Limb (tissue), 2 donors: Measurements from ENCODE around the gene FRYL.
"Not testable (repeated sequence)": the region's sequence is repeated elsewhere in the genome, so short reads cannot be mapped to it uniquely, and the experiment has no call there.

Experiments
- DNase-seq, 2 donors: peaks; one replicate each; pipeline ENCODE4 v3.0.0-alpha.2; 2016; ENCODE audit errors: extremely low spot score in 2 of 2

The FRYL gene

DNA sequence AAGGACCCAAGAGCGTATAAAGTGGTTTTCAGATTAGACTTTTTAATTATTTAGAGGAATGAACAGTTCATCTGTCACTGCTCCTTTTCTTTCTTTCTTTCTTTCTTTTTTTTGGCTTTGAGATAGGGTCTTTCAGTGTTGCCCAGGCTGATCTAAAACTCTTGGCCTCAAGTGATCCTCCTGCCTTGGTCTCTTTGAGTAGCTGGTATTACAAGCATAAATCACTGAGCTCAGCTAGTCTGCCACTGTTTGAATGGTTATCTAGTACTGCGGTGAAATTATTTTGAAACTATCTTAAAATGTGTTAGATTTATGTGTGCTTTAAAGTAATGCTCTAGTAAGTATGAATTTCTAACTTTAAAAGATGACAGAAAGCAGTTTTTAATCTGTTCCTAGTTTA, 6.5 kb upstream of the FRYL start:
- no peak for DNase-seq

DNA sequence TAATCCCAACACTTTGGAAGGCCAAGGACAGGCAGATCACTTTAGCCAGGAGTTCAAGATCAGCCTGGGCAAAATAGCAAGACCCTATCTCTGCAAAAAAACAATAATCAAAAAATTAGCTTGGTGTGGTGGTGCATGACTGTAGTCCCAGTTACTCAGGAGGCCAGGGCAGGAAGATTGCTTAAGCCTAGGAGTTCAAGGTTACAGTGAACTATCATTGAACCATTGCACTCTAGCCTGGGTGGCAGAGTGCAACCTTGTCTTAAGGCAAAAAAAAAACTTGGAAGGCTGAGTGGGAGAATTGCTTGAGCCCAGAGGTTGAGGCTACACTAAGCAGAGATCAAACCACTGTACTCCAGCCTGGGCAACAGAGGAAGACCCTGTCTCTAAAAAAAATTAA, 5.2 kb upstream of the FRYL start:
- DNase-seq: no peak

DNA sequence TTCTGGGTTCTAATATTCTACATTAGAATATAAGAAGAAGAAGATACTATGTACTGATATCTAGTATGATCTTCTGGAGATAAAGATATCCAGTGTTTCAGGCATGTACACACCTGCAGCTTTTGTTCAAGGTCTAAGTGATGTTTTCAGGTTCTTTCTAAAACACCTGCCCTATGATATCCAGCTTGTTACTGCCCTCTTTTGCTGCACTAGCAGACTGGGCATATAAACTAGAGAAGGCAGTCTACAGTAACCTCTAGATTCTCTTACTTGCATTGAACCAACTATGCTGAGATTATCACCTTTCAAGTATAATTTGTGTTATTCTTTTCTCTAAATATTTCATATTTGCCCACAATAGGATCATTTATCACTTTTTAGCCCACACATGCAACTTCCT, 1.9 kb upstream of the FRYL start:
- DNase-seq: no peak

DNA sequence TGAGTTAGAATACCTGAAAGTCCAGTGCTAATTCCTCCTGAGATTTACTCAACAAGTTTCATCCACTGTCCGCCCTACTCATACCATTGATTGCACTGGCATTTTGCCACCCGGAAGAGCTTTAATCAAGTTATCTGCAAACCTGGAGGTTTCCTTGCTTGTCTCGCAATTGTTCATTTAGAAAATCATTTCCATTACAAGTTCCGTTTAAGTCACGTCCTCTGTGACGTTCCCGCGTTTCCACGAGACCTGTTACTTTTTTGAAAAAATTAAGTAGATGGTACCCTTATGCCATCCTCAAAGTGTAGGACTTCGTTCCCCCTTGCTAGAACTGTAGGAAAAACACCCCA, 761 bp upstream of the FRYL start:
- DNase-seq: no peak

DNA sequence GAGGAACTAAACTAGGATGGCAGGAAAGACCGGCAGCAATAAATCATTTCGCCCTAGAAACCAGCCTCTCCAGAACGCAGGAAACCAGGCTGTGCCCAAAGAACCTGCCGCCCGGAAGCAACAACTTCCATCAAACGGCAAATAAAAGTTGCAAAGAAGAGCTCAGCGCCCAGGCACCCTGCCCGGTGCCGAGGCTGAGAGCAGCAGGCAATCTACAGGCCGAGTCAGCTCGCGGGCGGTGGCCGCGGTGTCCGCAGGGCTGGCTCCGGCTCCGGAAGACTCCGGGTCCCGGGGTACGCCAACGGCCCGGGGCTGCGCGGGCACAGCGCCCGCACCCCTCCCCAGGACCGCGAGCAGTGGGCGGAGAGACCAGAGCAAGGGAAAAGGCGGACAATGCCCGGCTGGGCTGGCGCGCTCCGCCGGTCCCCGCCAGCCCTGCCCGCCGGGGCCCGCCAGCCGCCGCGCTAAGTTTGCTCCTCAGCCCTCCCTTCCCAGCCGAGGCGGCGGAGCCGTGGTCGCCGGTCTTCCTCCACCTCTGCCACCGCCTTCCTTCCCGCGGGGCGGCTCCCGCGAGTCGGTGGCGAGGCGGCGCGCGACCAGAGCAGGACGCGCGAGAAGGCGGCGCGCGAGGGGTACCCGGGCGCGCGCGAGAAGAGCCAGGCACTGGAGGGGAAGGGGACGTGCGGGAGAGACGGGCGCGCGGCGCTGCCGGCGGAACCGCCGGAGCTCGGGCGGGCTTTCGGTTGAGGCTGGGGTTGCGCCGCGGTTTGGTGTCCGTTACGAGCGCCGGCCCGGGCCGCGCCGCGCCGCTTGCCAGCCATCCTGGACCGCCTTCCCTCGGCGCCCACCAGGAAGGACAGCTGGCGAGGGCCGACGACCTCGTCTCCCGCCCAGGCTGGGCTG, 733 bp downstream of the FRYL start:
- peak; percentile 72 to 85 for DNase-seq

DNA sequence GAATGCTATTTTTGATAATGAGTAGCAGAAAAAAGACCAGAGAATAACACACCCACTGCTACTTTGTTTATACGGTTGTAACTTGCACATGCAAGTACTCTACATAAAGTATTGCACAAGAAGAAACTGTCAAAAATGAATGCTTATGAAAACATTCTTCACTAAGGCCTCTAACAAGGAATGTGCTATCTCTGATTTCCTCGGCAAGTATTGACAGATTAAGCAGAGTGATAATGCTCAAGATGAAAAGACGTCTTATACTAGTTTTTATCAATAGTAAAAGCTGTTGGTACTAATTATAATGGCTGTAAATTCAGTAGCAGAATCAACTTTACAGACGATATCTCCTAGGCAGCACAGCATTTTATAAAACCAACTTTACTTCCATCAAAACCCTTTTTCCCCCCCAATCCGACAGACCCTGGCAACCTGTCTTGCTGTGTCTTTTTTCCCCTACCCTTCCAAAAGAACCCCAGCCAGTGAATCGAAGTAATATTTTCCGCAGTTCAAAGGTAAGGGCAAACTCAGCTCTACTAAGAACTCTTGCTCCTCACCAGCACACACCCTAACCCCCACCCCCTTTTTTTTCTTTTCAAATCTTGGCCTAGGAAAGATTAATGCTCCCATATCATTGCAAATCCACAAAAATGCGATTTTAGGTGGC, 1.5 kb downstream of the FRYL start:
- DNase-seq: no peak

DNA sequence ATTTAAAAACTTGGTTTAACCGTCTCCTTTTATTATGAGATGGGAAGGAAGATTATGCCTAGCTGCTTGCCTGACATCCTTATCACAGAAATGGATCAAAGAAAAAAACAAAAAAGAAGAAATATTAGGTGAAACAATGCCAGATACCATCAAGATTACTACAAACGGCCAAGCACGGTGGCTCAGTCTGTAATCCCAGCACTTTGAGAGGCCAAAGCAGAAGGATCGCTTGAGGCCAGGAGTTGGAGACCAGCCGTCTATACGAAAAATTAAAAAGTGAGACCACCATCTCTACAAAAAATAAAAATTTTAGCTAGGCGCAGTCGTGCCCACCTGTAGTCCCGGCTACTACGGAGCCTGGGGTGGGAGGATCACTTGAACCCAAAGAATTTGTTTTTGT, 2.3 kb downstream of the FRYL start:
- no peak for DNase-seq

DNA sequence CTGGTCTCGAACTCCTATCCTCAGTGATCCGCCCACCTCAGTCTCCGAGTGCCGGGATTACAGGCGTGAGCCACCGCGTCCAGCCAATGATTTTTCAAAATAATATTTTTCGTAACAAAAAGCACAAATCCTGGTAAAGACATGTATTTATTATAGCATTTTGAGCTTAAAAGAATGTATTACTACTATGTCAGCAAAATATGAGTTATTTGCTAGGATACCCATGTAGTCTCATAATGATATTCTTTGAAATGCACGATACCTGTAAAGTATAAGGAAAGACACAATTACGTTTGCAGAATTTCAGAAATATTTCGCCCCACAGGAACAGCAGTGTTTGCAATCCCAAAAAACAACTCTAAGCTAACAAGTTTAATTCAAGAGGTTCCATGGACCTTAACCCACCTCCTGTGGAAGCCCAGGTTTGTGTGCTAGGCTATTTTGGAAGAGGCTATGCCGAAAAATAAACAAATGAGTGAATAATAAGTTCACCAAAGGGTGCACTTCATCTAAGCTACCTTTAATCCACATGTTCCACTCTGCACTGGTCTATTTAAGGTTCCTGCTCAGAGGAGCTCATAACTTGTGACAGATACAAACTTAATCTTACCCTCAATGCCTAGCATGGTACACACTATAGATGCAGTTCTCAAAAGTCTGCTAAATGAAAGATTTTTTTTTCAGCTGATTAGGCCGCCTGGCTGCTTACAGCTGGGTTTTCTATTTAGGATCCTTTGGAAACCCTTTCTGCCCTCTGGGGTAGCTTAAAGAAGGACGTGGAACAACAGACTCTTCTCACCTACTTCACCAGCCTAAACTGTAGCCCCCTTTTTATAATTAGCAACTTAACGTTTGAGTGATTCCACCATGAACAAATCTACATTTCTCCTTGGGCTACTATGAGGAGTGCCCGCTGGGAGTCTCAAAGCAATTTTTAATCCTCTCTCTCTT, 5.0 kb downstream of the FRYL start:
- DNase-seq: no peak

DNA sequence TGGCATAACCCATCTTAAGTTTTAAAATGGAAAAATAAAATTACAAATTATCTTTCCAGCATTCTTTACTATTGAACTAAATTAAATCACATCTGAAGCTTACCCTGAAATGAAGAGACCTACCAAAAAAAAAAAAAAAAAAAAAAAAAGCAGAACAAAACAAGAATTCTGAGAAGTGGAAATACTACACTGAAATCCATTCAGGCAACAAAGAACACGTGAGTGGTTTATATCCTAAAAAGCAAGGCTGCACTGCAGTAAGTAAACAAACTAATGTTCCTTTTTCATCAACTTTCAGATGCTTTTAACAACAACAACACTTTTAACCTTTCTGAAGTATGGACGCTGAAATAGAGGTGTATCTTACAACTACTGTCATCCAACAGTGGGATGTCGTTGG, 7.5 kb downstream of the FRYL start:
- DNase-seq: no peak

DNA sequence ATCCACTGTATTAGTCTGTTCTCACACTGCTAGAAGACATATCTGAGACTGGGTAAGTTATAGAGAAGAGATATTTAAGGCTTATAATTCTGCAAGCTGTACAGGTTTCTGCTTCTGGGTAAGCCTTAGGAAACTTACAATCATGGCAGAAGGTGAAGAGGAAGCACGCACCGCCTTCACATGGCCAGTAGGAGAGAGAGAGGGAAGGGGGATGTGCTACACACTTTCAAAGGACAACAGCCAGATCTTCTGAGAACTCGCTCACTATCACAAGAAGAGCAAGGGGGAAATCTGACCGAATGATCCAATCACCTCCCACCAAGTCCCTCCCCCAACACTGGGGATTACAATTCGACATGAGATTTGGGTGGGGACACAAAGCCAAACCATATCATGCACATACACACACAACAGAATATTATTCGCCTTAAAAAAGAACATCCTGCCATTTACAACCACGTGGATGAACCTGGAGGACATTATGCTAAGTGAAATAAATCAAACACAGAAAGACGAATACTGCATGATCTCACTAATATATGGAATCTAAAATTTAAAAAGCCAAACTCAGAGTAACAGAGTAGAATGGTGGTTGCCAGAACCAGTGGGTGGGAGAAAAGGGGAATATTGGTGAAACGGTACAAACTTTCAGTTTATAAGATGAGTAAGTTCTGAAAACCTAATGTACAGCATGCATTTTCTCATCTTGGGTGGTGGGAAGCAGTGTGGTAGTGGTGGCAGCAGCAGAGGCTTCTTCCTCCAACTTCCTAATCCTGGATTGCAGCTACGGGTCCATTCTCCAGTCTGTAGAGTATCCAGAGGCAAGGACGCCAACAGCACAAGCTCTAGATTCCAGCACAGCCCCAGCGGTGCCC, 12.8 kb downstream of the FRYL start:
- no peak for DNase-seq

DNA sequence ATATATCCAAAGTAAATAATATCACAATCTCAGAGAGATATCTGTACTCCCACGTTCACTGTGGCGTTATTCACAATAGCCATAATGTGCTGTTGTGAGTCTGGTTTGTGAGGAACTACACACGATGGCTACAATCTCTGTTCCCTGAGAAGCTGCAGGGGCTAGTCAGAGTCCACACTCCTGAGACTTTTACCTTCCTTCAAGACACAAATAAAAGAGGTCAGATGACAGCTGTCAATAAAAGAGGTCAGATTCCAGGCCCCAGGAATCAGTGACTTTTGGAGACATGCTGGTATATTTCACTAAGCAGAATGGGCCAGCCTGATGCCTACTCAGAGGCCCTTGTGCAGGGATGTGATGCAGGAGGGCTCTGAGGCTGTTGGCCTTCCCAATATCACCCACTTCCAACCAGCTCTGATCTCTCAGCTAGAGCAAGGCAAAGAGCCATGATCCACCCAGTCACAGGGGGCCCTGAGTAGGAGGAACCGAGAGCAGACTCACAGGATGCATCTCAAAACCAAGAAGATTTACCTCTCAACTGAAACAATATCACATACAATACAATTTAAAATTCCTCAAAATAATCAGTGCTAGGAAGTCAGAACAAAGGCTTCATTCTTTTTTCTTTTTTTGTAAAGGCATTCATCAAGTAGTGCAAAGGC, 13.8 kb downstream of the FRYL start:
- no peak for DNase-seq

DNA sequence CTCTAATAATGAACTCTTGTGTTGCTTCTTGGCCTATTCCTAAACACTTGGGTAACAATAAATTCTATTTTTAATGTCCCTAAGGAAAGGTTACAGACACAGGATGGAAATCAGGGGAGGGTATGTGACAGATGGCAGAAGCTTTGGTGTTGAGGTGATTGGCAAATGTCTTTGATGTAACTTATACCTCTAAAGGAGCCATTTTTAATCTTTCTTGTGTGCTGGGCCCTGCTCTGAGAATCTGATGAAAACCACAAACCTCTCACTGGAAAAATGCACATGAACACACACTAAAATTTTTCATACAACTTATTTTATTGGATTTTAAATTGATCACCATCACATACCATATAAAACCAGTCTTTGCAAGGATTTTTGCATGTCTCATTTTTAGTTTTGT, 17.7 kb downstream of the FRYL start:
- no peak for DNase-seq

DNA sequence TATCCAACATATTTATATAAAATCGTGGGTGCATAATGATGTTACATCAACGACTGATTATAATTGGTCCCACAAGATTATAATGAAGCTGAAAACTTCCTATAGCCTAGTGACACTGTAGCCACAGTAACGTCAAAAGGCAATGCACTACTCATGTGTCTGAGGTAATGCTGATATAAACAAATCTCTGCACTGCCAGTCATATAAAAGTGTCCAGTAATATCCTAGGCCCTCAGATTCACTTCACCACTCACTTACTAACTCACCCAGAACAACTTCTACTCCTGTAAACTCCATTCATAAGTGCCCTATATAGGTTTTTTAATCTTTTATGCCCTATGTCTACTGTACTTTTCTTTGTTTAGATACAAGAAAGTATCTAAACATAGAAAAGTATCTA, 18.8 kb downstream of the FRYL start:
- no peak for DNase-seq

DNA sequence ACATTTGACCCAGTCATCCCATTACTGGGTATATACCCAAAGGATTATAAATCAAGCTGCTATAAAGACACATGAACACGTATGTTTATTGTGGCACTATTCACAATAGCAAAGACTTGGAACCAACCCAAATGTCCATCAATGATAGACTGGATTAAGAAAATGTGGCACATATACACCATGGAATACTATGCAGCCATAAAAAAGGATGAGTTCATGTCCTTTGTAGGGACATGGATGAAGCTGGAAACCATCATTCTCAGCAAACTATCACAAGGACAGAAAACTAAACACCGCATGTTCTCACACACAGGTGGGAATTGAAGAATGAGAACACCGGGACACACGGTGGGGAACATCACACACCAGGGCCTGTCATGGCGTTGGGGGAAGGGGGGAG, 21.4 kb downstream of the FRYL start:
- DNase-seq: not testable (repeated sequence)

DNA sequence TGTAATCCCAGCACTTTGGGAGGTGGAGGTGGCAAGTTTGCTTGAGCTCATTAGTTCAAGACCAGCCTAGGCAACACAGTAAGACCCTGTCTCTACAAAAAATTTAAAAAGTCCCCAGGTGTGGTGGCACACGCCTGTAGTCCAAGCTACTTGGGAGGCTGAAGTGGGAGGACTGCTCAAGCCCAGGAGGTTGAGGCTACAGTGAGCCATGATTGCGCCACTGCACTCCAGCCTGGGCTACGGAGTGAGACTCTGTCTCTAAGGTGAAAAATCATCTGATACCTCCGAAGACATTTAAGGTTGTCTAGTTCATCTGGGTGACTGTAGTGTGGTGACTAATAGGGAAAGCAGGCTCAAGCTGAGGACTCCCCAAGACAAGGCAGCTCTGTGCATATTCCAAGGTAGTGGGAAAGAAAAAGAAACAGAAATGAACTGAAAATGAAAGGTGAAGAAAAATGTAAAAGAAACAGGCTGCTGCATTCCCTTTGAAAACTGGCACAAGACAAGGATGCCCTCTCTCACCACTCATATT, 23.3 kb downstream of the FRYL start:
- DNase-seq: no peak

DNA sequence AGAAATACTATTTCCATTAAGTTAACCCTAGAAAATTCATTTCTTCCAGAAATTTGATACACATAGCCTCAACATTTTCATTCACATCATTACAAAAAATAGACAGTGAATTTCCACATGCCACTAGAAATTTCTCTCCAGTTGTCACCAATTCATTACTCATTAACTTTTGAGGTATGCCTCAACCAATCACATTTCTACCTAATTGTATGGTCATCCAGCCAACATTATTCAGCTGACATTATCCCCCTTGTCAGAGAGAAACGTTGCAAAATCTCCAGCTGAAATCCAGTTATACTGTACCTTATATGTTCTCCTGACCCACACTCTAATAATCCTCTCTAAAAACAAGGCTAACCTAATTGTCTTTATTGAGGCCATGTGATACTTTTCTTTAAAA, 24.8 kb downstream of the FRYL start:
- DNase-seq: no peak

DNA sequence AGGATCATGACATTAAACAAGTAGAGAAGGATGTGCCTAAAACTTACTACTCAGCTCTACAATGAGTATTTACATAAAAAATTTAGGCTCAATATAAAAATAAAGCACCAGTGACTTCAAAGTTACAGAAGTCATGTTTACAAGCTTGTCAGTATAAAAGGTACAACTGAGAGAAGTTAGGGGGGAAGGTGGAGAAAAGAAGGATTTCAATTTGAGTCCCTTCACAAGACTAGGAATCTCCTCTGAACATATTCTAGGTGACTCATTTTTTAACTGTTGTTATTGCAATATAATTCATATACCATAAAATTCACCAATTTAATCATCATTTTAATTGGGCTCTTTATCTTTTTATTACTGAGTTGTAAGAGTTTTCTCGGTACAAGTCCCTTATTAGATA, 26.9 kb downstream of the FRYL start:
- DNase-seq: no peak

DNA sequence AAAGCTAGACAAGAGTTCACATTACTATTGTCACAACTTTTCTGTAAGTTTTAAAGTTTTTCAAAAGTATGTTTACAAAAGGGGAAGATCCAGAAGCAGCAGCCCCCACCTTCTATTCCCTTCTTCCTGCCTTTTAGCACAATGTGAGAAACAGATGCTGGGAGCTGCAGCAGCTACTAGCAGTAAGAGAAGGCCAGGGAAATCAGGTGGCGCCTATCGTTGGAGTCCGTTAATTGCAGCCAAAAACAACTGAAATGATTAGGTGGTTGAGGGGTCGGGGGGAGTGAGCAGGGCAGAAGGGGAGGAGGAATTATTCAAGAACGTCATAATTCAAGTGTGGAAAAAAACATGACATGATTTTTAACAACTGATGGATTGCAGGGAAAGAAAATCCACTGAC, 27.4 kb downstream of the FRYL start:
- peak in 1 of 2 donors; percentile 32 for DNase-seq

DNA sequence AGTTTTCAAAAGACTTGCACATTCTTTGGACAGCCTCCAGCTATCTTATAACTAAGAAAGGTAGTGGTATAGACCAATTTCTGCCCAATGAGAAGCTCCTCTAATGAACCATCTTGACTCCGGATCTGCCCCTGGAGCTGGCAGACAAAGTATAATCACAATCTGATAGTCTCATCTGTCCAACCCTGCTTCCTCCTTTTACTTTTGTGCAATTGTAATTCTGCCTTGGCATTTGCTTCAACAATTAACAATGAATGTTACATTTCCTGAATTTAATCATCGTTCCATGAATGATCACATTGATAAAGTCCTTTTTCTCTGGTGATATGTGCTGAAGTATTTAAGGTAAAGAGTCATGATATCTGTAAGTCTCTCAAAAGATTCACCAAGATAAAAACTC, 27.8 kb downstream of the FRYL start:
- no peak for DNase-seq

DNA sequence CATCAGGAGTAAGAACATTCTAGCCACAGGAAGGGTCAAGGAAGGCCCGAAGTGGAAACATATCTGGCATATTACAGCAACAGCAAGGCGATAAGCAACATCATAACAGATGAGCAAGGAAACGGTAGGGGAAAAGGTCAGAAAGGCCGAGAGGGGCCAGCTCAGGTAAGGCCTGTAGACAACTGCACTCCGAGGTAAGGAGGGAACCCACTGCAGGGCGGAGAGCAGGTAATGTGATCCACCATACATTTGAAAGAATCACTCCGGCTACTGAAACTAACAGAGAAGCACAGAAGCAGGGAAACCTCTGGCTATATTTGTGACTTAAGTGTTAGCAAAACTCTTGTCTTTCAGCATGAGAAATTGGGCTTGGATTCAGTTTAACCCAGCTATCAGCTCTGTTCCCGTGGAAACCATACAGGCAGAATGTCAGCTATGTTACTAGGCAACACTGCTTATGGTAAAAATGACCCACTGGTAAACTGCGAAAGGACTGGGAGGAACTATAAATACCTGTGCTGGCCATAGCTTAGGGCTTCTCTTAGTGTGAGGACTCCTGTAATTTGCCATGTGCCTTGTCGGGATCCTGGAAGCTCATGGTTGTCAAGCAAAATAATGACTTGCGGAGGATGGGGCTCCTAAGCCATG, 31.0 kb downstream of the FRYL start:
- DNase-seq: no peak
